C4-2B (cell line): ENCODE measurements around the gene NDST4.

Experiments
- H3K27ac ChIP-seq: fragments of 450-650 bp; 2 replicates; pipeline ENCODE4 v1.5.1; 2017
- ZFX ChIP-seq: fragments of 450-650 bp; IDR thresholded peaks from 2 replicates; pipeline ENCODE4 v1.6.1; 2017
- TF ChIP-seq, protein P1 (sequence below): fragments of 450-650 bp; conservative IDR thresholded peaks from 2 replicates; pipeline ENCODE4 v1.5.1; 2017; ENCODE audit warnings: mild to moderate bottlenecking

NDST4 gene

DNA sequence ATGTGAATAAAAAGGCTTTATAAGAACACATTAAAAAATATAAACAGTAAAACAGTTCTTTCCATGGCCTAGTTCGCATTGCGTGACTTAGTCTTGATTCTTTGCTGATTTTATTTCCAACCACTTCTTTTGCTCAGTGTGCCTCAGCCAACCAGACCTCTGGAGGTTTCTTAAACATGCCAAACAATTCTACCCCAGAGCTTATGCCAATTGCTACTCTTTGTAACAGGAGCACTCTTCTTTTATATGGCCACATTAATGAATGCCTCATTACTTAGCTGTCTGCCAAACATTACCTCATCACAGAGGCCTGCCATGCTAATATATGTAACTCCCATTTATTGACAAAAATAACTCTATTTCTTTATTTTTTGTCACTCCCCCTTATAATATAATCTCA, 202.3 kb downstream of the NDST4 start:
- no peak overlapping the region for H3K27ac ChIP-seq

DNA sequence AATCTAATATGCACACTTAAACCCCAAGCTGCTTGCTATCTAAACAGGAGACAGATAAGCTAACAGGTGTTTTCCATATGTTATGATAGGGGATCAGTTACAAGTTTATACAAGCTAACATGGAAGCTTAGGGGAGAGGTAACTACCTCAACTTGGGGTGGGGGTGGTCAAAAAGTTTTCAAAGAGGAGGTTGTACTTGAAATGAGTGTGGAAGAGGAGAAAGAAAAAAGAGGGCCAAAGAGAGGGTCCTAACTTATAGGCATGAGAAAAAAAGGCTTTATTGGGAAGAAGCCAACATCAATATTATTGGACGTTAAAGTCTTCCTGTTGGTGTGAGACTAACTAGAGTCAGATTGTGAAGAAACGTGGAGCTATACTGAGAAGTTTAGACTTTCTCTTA, 205.9 kb downstream of the NDST4 start:
- H3K27ac ChIP-seq: no peak overlapping the region
- TF ChIP-seq, protein P1, sequence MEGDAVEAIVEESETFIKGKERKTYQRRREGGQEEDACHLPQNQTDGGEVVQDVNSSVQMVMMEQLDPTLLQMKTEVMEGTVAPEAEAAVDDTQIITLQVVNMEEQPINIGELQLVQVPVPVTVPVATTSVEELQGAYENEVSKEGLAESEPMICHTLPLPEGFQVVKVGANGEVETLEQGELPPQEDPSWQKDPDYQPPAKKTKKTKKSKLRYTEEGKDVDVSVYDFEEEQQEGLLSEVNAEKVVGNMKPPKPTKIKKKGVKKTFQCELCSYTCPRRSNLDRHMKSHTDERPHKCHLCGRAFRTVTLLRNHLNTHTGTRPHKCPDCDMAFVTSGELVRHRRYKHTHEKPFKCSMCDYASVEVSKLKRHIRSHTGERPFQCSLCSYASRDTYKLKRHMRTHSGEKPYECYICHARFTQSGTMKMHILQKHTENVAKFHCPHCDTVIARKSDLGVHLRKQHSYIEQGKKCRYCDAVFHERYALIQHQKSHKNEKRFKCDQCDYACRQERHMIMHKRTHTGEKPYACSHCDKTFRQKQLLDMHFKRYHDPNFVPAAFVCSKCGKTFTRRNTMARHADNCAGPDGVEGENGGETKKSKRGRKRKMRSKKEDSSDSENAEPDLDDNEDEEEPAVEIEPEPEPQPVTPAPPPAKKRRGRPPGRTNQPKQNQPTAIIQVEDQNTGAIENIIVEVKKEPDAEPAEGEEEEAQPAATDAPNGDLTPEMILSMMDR: no peak
- no peak for TF ChIP-seq ZFX

More for the DNA sequence above, 202.3 kb downstream of the NDST4 start:
- no peak for TF ChIP-seq ZFX
- TF ChIP-seq, protein P1: no peak

- H3K27ac ChIP-seq: no peak overlapping the region
- no peak for TF ChIP-seq ZFX
- TF ChIP-seq, protein P1: no peak
These were observed 208.4 kb downstream of the NDST4 start for GRCh38 chr4:114905017-114905416.

GRCh38 chr4:114900934-114901333, 212.5 kb downstream of the NDST4 start:
- TF ChIP-seq, protein P1: no peak
- no peak for TF ChIP-seq ZFX
- H3K27ac ChIP-seq: no peak overlapping the region

DNA sequence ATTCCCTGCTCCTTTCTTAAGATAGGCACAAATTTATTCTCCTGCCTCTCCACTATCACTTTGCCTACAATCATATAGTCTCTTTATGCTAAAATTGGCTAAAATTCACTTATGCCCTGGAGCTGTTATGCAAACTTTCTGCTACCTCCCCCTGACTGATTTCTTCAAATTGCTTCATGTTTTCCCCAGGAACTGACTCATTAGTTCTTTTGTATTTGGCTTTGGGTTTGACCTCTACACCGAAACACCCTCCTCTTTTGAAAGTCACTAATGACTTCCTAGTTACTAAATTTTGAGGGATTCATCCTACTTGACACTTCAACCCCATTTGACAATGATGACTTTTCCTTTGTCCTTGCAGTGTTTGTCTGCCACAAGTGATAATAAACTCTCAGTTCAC, 222.6 kb downstream of the NDST4 start:
- TF ChIP-seq, protein P1: no peak
- TF ChIP-seq ZFX: no peak

DNA sequence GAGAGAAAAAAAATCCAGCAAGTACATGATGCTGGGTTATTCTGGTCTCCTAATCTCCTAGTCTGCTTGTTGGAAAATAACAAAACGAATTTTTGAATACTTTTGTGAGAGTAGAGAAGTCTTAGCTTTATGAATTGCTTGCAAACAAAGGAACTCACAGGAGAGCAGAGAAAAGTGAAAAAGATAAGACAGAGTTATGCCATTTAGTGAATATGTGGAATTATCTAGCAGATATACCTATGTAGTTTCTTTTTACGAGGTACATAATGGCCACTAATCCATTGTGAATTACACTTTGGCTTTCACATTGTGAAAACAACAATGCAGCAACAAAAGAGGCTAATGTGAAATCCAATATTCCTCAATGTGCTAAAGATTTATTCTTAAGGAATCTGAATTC, 226.7 kb downstream of the NDST4 start:
- TF ChIP-seq, protein P1: no peak
- TF ChIP-seq ZFX: no peak
- no peak overlapping the region for H3K27ac ChIP-seq

More for the DNA sequence above, 222.6 kb downstream of the NDST4 start:
- no peak overlapping the region for H3K27ac ChIP-seq

DNA sequence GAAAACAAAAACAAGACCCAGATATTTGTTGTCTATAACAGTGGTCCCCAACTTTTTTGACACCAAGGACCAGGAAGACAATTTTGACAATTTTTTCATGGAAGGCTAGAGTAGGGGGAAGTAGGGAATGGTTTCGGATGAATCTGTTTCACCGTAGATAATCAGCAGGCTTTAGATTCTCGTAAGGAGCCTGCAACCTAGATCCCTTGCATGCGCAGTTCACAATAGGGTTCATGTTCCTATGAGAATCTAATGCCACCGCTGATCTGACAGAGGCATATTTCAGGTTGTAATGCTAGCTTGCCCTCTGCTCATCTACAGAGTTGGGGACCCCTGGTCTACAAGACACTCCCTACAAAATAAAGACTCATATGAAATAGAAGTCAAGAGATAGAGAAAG, 229.8 kb downstream of the NDST4 start:
- TF ChIP-seq ZFX: no peak
- TF ChIP-seq, protein P1: no peak
- no peak overlapping the region for H3K27ac ChIP-seq
